GM19043 (cell line): ENCODE data around the gene CXorf66.
"Not testable (repeated sequence)": the region's sequence is repeated elsewhere in the genome, so short reads cannot be mapped to it uniquely, and the experiment has no call there.

Experiments
- ATAC-seq: cut with Tn5 transposase; IDR thresholded peaks from one replicate; pipeline ENCODE4 v1.9.1; 2021; ENCODE audit warnings: low read depth; ENCODE audit not compliant: unreplicated experiment

The CXorf66 gene

GRCh38 chrX:139930401-139930800 lies 34.9 kb downstream of the CXorf66 start:
- no peak for ATAC-seq

- no peak for ATAC-seq
Measured at GRCh38 chrX:139929876-139930275, 35.4 kb downstream of the CXorf66 start.

- ATAC-seq, result no peak
Measured at GRCh38 chrX:139924696-139925095, 40.6 kb downstream of the CXorf66 start.

- no peak for ATAC-seq
Measured at GRCh38 chrX:139924069-139924695, 41.1 kb downstream of the CXorf66 start.

- ATAC-seq, result not testable (repeated sequence)
Measured at GRCh38 chrX:139921142-139921541, 44.2 kb downstream of the CXorf66 start.

DNA sequence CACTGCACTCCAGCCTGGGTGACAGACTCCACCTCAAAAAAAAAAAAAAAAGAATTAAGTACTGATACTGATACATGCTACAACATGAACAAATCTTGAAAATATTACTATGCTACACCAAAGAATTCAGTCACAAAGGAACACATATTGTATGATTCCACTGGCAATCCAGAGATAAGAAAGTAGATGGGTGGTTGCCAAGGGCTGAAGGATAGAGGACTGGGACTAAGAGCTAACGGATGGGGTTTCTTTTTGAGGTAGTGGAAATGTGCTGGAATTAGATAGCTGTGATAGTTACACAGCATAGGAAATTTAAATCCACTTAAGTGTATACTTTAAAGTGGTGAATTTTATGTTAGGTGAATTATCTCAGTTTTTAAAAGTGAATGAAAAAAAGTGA lies 45.0 kb downstream of the CXorf66 start:
- no peak for ATAC-seq

GRCh38 chrX:139914421-139914820 lies 50.9 kb downstream of the CXorf66 start:
- ATAC-seq, result no peak

DNA sequence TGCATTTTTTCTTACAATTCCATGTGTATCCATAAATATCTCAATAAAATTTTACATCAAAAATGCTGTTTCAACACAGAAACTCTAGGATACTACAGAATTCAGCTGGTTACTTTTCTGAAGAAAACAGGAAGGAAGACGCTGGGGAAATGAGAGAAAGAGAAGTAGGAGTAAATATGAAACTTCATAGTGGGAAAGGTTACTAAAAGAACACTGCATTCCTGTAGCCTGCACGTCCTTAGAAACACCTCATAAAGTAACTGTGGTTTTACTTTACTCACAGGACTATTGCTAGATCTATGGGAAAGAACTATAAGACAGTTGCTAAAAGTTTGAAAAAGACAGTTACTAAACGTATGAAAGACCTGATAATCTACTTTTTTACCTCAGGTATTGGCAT lies 55.6 kb downstream of the CXorf66 start:
- no peak for ATAC-seq

- no peak for ATAC-seq
Measured at GRCh38 chrX:139907078-139907477, 58.2 kb downstream of the CXorf66 start.

DNA sequence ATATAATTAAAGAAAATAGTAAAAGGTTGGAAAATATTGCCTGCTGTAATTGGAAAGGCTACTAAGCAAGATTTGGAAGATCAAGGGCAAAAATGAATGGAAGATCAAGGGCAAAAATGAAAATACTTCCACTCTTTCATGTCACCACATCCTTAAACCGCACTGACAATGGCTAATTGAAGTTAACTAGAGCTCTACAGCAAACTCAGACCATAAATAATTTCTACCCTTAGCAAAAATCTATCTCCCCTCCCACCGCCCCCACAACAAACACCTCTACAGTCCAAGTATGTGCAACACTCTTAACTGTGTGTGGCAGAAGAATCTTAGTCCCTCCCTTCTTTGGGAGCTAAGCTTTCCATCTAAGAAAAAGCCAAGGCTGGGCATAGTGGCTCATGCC lies 59.6 kb downstream of the CXorf66 start:
- no peak for ATAC-seq
